Duodenal mucosa (tissue), 2 donors: ENCODE data around the gene SOX18.

ENCODE experiments used
- H3K27ac ChIP-seq: one replicate; pipeline ENCODE4 v1.7.0; 2013; ENCODE audit warnings: low read depth, low read length
- H3K27me3 ChIP-seq, 2 donors: one replicate each; pipeline ENCODE4 v1.7.0; 2013; ENCODE audit warnings: low read length in 2 of 2, control low read depth in 1 of 2; ENCODE audit not compliant: insufficient read depth in 2 of 2, control insufficient read depth in 1 of 2
- H3K36me3 ChIP-seq, 2 donors: one replicate each; pipeline ENCODE4 v1.7.0; 2013; ENCODE audit warnings: low read length in 2 of 2, control low read depth in 1 of 2; ENCODE audit not compliant: insufficient read depth in 2 of 2, control insufficient read depth in 1 of 2
- H3K4me1 ChIP-seq, 2 donors: one replicate each; pipeline ENCODE4 v1.7.0; 2013; ENCODE audit warnings: low read length in 2 of 2, control low read depth in 1 of 2; ENCODE audit not compliant: insufficient read depth in 2 of 2, control insufficient read depth in 1 of 2
- H3K4me3 ChIP-seq, 2 donors: one replicate each; pipeline ENCODE4 v1.7.0; 2013; ENCODE audit warnings: low read length in 2 of 2, low read depth in 1 of 2
- H3K9ac ChIP-seq, 2 donors: one replicate each; pipeline ENCODE4 v1.7.0; 2013; ENCODE audit warnings: low read length in 2 of 2, low read depth in 1 of 2
- H3K9me3 ChIP-seq, 2 donors: one replicate each; pipeline ENCODE4 v1.7.0; 2013; ENCODE audit warnings: low read length in 2 of 2, control low read depth in 1 of 2; ENCODE audit not compliant: control insufficient read depth in 1 of 2

The SOX18 gene

DNA sequence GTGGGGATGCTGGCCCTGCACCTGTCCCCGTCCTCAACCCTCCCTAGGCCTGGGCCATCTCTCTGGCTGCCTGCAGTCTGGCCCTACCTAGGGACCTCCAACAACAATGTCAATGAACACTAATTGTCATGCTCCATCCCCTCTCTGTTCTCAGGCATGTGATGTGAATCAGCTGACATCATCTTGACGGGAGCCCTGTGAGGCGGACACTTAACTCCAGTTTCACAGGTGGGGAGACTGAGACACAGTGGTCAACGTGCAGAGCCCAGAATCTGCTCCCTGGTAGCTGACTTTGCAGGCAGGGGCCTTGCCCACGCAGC lies 12.8 kb upstream of the SOX18 start:
- no peak overlapping the region for H3K27ac ChIP-seq

DNA sequence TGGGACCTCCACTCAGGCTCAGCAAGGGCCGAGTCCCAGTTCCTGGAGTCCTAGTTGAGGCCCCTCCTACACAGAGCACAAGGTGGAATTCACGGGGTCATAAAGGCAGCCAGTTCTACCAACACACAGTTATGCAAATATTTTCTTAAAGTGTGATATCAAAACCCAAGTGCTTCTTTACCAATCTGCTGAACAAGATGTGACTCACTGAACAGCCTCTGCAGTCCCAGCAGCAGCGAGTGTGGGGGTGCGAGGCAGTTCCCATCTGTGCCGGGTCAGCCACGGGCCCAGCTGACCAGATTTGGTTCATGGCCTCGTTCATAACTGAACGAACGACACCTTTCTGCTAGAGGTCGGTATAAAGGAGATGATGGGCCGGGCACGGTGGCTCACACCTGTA lies 9.1 kb upstream of the SOX18 start:
- Histone ChIP-seq H3K9me3 (no peaks in the 10 kb centered on the region), H3K9ac (no peak overlapping the region), H3K27ac (no peak overlapping the region), H3K36me3 (no peaks in the 10 kb centered on the region), H3K27me3 (peaks cover 30 to 35% of the 10 kb centered on the region in 2 donors), H3K4me3 (no peak overlapping the region), H3K4me1 (peaks cover 11 to 14% of the 10 kb centered on the region in 2 donors)

More for the DNA sequence above, 12.8 kb upstream of the SOX18 start:
- Histone ChIP-seq H3K9ac (peak overlapping the region; percentile 32 to 63), H3K4me1 (peaks cover 18 to 36% of the 10 kb centered on the region in 2 donors), H3K36me3 (no peaks in the 10 kb centered on the region), H3K9me3 (no peaks in the 10 kb centered on the region), H3K4me3 (peak overlapping the region; percentile 54 to 67), H3K27me3 (peaks cover 1 to 9% of the 10 kb centered on the region in 2 donors)

DNA sequence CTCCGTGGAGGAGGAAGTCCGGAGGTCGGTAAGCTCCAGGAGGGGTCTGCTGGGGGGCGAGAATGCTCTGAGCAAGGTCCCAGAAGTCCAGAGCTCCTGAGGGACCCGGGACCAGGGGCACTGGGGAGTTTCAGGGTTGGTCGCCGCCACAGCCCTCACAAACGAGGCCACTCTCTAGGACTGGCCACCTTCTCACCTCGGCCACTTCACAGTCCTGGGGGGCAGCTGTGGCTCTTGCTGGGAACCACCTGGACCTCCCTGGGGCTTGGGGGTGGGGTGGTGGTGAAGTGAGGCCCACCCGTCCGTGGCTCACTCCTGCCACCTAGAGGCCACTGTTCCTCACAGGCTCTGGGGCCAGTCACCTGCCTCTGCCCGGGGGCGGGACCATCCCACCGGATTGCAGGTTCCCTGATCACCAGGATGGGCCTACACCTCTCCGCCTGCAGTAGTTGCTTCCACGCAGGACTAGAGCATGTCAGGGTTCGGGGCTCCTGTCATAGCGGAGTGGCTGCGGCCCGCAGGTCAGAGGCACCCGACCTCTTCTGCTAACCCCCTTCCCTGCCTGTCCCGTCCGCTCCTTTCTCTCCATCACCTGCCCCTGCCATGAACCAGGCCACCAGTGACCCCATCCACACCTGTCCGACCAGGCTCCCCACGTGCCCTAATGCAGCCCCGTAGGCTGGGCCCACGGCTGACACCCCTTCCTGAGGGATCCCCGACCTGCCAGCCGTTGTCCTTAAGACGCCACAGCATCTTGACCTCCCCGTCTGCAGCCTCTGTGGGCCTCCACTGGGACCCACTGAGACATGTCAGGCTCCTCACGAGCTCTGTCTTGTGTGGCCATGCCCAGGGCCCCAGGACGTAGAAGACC lies 8.4 kb upstream of the SOX18 start:
- H3K9ac ChIP-seq = no peak overlapping the region
- H3K27me3 ChIP-seq = peaks cover 33 to 40% of the 10 kb centered on the region in 2 donors
- H3K4me1 ChIP-seq = peaks cover 10 to 11% of the 10 kb centered on the region in 2 donors
- H3K27ac ChIP-seq = no peak overlapping the region
- peak overlapping the region; percentile 9 to 16 for H3K4me3 ChIP-seq
- no peaks in the 10 kb centered on the region for H3K36me3 ChIP-seq
- H3K9me3 ChIP-seq = no peaks in the 10 kb centered on the region

DNA sequence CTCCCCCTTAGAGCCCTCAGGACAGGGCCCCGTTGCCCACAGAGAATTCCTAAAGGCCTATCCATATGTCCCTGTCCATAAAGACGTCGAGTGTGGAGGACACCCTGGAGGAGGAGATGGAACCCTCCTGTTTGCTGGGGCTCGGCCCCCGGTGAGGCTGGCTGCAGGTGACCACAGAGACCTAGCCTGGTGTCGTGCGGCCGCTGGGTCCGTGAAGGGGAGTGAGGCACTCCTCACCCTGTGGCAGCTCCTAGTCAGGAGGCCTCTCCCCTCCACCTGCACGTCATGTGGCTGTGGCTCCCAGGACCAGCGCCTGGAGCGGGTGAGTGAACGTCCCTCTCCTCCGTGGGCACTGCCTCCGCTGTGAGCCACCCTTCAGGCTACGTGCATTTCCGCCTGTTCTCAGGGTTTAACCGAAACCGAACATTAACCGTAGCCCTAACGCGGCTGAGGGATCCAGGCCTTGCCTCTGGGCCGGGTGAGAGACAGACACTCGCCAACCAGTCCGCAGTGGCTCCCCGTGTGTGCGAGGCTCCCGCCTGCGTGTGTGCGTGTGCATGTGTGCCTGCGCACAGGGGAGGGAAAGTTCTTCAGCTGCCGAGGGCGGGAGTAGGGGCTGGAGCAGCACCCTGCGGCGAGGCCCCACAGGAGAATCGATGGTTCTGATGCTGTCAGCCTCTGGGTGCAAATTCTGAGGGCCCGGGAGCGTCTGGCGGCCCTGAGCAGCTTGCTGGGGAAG lies 7.6 kb upstream of the SOX18 start:
- Histone ChIP-seq H3K9me3 (no peaks in the 10 kb centered on the region), H3K27ac (no peak overlapping the region), H3K4me1 (peaks cover 5 to 7% of the 10 kb centered on the region in 2 donors), H3K4me3 (peak overlapping the region; percentile 9 to 16), H3K36me3 (no peaks in the 10 kb centered on the region), H3K9ac (no peak overlapping the region), H3K27me3 (peaks cover 41 to 47% of the 10 kb centered on the region in 2 donors)

DNA sequence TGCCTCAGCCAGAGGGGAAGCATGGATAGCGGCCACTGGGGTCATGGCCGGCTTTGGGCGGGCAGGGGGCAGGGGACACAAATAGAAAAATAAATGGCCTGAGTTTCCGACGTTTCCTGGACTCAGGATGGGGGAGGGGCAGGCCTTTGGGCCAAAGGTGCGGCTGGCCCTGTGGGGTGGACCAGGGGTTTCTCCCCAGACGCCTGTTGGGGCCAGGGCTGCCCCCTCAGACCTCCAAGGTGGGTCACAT lies 7.1 kb upstream of the SOX18 start:
- peaks cover 46 to 52% of the 10 kb centered on the region in 2 donors for H3K27me3 ChIP-seq
- H3K27ac ChIP-seq = no peak overlapping the region
- H3K9me3 ChIP-seq = no peaks in the 10 kb centered on the region
- no peaks in the 10 kb centered on the region for H3K36me3 ChIP-seq
- H3K4me1 ChIP-seq = peaks cover 5 to 6% of the 10 kb centered on the region in 2 donors
- H3K9ac ChIP-seq = no peak overlapping the region
- no peak overlapping the region for H3K4me3 ChIP-seq

DNA sequence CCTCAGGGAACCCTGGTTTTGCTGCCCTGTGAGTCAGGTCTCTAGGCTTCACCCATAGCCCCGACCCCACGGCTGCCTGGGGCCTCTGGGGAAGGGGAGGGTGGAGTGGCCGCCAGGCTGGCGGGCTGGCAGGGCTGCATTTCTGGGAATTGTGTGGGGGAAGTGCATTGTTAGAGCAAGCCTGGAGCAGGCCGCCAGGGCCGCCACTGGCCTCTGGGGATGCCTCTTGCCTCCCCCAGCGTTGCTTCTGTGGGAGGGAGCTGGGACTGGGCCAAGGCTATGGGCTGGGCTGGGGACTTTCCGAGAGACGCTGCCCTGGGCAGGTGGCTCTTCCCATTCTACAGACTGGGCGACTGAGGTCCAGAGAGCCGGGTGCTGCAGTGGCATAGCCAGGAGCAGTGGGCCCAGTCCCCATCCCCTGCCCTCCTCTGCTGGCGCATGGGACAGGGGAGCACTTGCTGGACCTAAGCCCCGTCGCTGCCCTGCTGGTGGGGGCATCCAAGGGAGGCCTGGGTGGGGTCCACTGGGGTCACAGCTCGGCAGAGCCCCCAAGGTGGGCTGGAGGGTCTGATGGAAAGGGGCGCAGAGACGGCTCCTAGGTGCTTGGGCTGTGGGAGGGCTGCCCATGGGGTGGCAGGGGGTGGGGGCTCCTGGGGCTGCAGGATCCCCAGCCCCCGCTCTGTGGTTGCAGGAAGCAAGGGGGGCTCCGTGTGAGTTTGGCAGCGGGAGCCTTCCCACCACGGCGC lies 6.6 kb upstream of the SOX18 start:
- H3K27ac ChIP-seq = peak overlapping the region; percentile 62
- H3K36me3 ChIP-seq = no peaks in the 10 kb centered on the region
- no peak overlapping the region for H3K4me3 ChIP-seq
- H3K27me3 ChIP-seq = peaks cover 51 to 57% of the 10 kb centered on the region in 2 donors
- peaks cover 5 to 6% of the 10 kb centered on the region in 2 donors for H3K4me1 ChIP-seq
- H3K9me3 ChIP-seq = no peaks in the 10 kb centered on the region
- H3K9ac ChIP-seq = no peak overlapping the region

DNA sequence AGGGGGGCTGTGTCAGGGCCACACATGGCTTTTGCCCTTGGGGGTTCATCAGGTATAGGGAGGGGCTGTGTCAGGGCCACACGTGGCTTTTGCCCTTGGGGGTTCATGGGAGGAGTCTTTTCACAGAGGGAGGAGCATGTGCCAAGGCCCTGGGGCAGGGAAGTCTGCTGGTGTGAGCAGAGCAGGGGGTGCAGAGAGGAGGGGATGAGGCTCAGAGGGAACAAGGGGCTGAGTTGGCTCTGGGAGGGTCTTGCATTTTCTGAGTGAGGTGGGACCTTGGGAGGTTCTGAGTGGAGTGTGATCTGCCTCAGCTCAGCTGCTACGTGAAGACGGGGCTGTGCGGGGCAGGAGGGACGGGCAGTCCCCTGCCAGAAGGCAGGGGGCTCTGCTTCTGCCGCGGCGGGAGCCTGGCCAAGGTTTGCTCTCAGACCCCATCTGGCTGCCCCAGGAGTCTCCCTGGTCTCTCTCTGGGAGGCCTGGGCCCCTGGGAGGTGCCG lies 6.0 kb upstream of the SOX18 start:
- Histone ChIP-seq H3K9ac (no peak overlapping the region), H3K4me3 (no peak overlapping the region), H3K9me3 (no peaks in the 10 kb centered on the region), H3K36me3 (no peaks in the 10 kb centered on the region), H3K27ac (peak overlapping the region; percentile 62), H3K27me3 (peaks cover 56 to 61% of the 10 kb centered on the region in 2 donors), H3K4me1 (peaks cover 5 to 6% of the 10 kb centered on the region in 2 donors)

DNA sequence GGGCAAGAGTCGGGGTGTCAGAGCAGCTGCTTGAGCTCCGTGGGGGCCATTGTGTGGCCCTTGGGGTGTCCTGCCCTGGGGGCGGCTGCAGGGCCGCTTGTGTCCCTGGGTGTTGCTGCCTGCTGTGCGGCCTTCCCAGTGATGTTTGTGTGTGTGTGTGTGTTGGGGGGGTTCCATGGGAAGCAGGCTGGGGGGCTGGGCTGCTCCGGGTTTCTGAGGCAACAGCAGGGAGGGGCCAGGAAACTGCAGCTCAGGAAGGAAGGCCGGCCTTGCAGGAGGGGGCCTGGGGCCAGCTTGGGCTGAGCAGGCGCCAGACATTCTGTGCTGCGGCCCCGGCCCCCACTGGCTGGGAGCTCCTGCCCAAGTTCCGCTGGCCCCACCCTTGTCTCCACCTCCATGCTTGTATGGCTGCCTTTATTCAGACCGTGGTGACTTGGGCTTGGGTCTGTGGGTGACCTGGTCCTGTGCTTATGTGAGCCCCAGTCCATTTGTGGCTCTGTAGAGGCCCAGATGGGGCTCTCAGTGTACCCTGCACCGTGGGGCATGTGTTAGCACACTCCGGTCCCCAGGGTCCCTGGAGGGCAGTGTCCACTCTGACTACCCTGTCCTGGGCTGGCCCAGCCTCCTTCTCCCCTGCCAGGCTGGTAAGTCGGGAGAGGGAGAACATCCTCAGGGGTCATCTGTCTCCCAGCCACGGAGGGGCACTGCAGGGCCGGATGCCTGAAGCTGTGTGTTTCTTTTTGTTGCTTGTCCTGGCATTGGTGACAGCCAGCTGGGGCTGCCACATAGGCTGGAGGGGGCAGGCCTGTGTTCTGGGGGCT lies 4.6 kb upstream of the SOX18 start:
- Histone ChIP-seq H3K4me3 (no peak overlapping the region), H3K27me3 (peaks cover 64 to 68% of the 10 kb centered on the region in 2 donors), H3K9ac (no peak overlapping the region), H3K9me3 (no peaks in the 10 kb centered on the region), H3K27ac (peak overlapping the region; percentile 42), H3K4me1 (peaks cover 5 to 6% of the 10 kb centered on the region in 2 donors), H3K36me3 (no peaks in the 10 kb centered on the region)

DNA sequence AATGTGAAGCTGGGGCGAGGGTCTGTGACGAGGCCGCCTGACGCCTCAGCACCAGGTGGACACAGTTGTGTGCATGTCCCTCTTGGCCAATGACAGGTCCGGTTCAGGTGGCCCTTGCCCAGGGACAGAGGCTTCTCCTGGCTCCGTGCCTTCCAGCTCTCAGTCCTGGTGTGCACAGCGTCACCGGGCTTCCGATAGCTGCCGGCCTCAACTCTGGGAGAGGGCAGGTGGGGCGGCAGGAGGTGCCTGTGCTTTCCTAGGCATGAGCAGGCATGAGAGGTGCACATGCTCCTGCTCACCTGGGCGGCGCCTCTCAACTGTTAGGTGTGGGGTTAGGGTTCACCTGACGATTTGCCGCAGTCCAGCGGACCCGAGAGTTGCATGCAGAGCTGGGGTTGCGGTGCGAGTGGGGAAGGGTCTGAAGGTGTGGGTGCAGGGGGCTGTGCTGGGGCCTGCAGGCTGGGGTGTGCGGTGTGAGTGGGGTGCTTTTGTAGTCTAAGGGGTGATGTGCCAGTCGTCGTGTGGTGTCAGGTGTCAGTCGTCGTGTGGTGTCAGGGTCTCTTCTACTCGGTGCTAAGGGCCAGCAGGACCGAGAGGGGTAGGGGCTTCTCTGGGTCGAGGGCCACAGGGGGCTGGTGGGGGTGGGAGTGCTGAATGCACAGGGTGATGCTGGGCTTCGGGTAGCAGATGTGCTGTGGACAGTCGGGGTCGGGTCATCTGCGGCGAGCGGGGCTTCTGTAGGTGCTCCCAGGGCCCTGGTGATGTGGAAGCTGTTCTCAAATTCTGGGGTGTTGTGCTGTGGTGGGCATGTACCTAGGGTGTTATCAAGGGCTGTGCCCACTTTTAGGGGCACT lies 3.8 kb upstream of the SOX18 start:
- H3K36me3 ChIP-seq = no peaks in the 10 kb centered on the region
- peaks cover 64 to 68% of the 10 kb centered on the region in 2 donors for H3K27me3 ChIP-seq
- no peak overlapping the region for H3K27ac ChIP-seq
- no peaks in the 10 kb centered on the region for H3K9me3 ChIP-seq
- no peak overlapping the region for H3K9ac ChIP-seq
- H3K4me3 ChIP-seq = no peak overlapping the region
- H3K4me1 ChIP-seq = peaks cover 5 to 6% of the 10 kb centered on the region in 2 donors
